GM18520 (cell line): Measurements from ENCODE around the gene TGM3.

ENCODE experiments used
- ATAC-seq: cut with Tn5 transposase; IDR thresholded peaks from one replicate; pipeline ENCODE4 v1.9.1; 2021; ENCODE audit not compliant: unreplicated experiment

The TGM3 gene

DNA sequence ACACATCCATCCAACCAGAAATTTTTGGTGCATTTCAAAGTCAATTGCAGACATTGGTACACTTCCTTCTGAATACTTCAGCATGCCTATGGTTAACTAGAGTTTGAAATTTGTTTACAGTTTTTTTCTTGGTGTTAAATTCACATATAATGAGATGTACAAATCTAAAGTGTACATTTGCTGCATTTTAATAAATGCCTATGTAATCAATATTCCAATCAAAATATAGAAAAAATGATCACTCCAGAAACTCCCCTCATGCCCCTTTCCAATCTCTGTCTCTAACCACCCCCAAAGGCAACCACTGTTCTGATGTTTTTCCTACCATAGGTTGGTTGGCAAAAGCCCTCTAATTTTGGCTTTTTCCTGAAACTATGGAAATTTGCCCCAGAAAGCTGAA lies 77.3 kb downstream of the TGM3 start:
- no peak for ATAC-seq

DNA sequence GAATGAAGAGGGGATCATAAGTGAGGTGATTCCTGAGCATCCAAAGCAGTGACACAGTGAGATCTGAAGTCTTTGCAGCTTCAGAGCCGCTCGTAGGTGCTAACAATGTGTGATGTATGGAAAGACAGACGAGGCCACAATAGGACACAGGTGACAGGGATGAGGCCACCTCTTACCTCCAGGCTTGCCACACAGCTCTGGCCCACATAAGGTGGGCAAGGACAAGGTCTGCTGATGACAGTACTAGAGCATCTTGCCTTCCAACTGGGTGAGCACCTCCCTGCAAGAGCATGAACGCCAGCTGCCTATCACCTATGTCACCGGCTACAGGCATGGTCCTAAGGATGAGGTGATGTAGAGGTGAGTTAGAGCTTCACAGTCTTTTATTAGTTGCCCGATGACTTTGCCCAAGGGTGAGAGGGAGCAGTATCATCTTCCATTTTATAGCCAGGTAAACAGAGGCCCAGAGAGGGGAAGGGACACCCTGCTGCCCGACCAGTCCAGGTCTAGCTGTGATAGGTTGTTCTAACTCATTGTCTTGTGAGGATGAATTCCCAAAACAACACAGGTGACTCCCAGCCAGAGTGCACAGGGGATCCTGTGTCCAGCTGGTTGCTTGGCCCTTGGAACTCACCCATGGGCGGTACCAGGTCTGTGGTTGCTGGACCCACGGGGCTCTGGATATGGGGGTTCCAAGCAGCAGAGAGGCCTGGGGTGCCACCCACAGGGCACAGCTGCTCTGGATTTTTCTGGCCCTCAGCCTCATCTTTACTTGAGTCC lies 78.7 kb downstream of the TGM3 start:
- ATAC-seq, result no peak

DNA sequence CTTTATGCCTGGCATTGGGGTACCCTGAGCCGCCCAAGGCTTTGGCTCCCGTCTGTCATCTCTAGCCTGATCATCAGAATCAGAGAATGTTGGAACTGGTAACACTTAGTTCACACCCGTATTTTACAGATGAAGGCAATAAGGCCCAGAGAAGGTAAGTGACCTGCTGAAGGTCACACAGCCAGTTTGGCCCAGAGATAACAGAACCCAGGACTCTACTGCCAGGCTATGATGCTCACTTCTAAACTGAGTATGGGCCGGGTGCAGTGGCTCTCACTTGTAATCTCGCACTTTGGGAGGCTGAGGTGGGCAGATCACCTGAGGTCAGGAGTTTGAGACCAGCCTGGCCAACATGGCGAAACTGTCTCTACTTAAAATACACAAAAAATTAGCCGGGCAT lies 83.1 kb downstream of the TGM3 start:
- no peak for ATAC-seq

DNA sequence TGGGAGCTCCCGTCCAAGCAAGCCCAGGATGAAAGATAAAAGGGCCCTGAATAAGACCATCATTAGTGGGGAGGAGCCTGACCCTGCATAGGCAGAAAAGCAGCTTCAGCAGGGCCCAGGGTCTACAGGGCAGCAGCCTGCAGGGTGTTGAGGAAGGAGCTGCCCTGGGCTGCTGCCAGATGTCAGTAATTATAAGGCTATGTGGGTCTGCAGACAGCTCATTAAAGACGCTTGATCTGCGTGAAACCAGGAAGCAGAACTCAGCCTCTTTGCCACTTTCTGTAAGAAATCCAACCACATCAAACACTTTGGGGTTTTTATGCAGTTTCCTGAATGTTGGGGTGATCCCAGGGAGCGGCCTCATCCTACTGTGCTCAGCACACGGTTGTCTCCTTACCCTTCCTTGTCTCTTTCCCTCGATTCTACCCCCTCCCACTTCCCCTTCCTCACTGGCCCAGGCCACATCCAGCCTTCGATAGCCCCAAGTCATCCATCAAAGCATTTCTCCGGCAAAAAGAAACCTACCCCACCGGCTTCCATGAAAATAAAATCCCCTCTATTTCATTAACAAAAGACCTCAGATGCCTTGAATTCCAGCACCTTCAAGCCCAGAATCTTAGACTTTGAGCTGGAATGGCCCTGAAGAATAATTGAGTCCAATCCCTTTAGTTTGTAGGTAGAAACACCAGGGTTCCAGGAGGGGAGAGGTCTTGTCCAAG lies 83.9 kb downstream of the TGM3 start:
- ATAC-seq, result no peak

DNA sequence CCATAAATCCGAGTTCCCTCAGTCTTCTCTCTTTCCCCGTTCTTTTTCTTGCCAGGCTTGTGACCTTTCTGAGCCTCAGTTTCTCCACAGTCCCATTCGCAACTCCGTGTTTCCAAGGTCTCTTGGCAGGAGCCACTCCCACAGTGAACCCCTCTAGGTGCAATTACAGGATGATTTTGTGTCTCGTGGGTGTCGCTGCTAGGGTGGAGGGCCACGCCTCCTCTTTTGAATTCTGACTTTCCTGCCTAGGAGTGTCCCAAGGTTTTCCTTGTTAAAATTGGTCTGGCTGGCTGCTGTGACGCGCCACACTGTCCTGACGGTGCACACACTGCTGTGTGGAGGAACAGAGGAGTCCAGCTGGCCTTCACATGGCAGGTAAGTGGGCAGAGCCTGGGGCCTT lies 84.8 kb downstream of the TGM3 start, which contains the start of gene TGM6:
TSS of gene TGM6 (plus strand) at position 301 of the 400 bp plus-strand sequence. CDS start at position 369, 68 bp downstream.
- no peak for ATAC-seq

DNA sequence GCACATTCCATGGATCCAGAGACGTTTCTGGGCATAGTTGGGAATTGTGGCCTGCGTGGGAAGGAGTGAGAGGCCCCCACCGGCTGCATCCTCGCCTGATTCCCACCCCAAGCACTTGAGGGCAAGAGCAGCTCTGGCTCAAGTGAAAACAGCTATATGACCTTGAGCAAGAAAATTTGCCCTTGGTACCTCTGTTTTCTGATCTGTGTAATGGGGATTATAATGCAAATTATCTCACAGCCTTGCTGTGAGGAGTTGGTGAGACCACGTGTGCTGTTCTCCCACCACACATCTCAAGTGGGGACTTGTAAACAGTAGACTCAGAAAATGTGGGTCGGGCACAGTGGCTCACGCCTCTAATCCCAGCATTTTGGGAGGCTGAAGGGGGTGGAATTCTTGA lies 85.5 kb downstream of the TGM3 start:
- ATAC-seq, result no peak

DNA sequence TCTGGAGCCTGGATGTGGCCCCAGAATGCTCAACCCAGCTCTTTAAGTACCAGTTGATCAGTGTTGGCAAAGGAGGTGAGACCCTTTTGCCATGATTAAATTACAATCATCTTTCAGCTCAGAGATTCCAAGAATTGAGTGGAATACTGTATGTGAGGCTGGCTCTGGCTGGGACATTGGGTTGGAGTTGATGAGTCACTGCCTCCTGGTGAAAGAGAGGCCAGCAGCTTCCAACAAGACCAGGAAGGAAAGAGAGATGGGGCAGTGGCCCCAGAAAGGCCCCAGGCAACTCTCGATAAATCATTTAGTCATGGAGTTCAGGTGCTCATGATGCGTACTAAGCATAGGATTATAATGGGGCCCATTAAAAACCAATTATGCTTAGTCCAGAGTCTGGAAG lies 87.0 kb downstream of the TGM3 start:
- ATAC-seq, result no peak

DNA sequence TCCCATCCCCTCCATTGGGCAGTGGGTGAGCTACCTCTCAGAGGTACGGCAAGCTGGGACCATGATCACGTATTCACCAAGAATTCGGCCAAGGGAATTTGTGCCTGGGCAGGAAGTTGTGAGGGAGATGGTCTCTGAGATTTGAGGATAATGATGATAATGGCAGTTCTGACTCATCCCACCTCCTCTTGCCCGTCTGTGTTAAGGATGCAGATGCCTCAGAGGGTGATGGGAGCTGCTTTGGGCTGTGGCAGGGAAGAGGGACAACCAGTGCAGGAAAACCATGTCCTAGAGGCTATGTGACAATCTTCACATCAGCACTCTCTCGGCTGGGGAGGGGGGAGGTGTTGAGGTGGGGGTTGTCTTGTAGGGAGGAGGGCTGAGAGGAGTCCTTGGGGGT lies 89.2 kb downstream of the TGM3 start:
- ATAC-seq, result no peak

DNA sequence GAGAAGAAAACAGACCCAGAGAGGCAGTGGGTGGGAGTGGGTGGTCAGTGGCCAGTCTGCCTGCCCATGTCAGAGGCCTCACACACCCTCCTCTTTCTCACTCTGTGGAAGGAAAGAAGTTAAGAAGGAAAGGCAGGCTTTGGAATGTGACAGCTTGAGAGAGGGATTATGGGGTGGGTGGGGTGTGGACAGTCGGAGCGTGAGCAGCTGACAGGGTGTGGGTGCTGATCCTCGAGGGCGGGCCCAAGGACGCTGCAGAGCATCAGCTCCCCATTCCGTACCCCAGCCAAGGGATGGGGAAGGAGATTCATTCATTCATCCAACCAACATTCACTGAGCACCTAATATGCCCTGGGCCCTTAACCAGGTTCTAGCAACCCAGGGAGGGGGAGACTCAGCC lies 89.7 kb downstream of the TGM3 start:
- no peak for ATAC-seq

DNA sequence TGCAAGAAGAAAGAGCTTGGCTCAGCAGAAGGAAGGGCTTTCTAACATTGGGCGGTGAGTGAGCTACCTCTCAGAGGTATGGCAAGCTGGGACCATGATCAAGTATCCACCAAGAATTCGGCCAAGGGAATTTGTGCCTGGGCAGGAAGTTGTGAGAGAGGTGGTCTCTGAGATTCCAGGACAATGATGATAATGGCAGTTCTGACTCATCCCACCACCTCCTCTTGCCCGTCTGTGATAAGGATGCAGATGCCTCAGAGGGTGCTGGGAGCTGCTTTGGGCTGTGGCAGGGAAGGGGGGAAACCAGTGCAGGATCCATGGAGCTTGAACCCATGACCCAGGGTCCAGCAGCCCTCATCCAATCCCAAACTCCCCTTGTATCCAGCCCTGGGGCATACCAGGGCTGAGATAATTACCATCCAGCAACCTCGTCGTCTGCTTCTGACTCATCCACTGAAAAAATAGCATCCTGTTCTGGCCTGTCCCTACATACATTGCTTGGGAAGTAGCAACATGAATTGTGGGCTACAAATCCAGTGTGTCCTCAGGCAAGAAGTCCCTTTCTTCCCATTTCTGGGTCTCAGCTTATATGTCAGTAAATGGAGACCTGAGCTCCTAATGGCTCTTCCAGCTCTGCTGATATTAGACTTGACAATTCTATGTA lies 90.8 kb downstream of the TGM3 start:
- ATAC-seq, result no peak

DNA sequence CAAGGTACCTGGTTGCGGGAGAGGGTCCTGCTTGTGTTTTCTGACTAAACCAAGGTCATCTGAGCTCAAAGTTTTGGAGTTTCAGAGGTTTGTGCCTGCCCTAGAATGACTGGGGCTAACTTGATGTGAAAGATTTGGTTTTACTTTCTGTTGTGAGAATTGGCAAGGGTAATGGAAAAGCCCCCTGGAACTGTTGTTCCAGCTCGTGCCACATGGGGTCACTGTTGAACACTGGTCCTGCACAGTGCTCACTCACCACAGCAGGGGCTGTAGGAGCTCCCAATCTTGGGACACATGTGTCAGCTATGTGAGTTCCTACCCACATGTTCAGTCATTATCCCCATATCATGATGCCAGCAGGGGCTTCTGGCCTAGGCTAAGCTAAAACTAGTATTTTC lies 91.4 kb downstream of the TGM3 start:
- ATAC-seq, result no peak

DNA sequence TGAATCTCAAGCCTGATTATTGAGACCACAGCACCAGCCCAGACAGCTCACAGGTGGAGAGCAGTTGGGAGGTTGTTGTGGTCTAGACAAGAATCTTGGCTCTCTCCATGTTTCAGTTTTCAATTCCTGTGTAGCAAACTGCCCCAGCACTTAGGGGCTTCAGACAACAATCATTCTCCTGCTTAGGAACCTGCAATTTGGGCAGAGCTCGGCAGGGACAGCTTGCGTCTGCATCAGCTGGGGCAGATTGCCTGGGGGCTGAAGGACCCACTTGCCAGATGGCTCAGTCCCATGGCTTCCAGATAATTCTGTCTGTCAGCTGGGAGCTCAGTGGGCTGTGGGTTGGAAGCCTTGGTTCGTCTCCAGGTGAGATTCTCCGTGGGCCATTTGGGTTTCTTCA lies 91.8 kb downstream of the TGM3 start:
- ATAC-seq, result no peak
